Endothelial cell of umbilical vein (primary cell): Measurements from ENCODE around the gene PYHIN1.

Source experiments
- CTCF ChIP-seq, 2 donors: IDR thresholded peaks; 1 replicate in 1 of 2; 2 replicates in 1 of 2; pipeline ENCODE4 v1.5.1; 2011; ENCODE audit warnings: low read length in 2 of 2, mild to moderate bottlenecking in 2 of 2, moderate library complexity in 2 of 2, control low read depth in 1 of 2, inconsistent platforms in 1 of 2, low read depth in 1 of 2; ENCODE audit not compliant: insufficient read depth in 1 of 2; ENCODE audit errors: extremely low read depth in 1 of 2
- EZH2 ChIP-seq: IDR thresholded peaks from 2 replicates; pipeline ENCODE4 v1.6.1; 2012; ENCODE audit warnings: borderline replicate concordance, low read depth, mild to moderate bottlenecking, moderate library complexity, low read length, inconsistent platforms; ENCODE audit not compliant: severe bottlenecking
- POLR2AphosphoS5 ChIP-seq: IDR thresholded peaks from 2 replicates; pipeline ENCODE4 v1.6.1; 2012; ENCODE audit warnings: low read depth, mild to moderate bottlenecking, control low read depth, low read length, moderate library complexity; ENCODE audit not compliant: insufficient read depth

GRCh38 chr1:159012495-159012894, 81.1 kb downstream of the PYHIN1 start:
- TF ChIP-seq EZH2 (no peak), CTCF (IDR thresholded peaks at IDR 0.05; ENCODE audit: extremely low read depth in 1 of 2, insufficient read depth in 1 of 2, low read depth in 1 of 2, low read length in 2 of 2) (no peak), POLR2AphosphoS5 (no peak)
